ENCODE measurements around the gene FBXW2.

- TF ChIP-seq FOXM1 (IDR thresholded peaks at IDR 0.05; ENCODE audit: borderline replicate concordance, low read depth) (no peak), NFIC (IDR thresholded peaks at IDR 0.05) (no peak), CEBPB (IDR thresholded peaks at IDR 0.05) (no peak), TCF12 (IDR thresholded peaks at IDR 0.05; ENCODE audit: low read depth) (no peak), REST (IDR thresholded peaks at IDR 0.05; ENCODE audit: low read depth) (no peak), EGR1 (IDR thresholded peaks at IDR 0.05) (no peak)
Observed at GRCh38 chr9:120718316-120718715, 74.9 kb downstream of the FBXW2 start.
